Measurements from ENCODE around the gene RAD51B. TPM values are rescaled to one million over a fixed set of nuclear protein-coding genes. Genes with fewer than 3 reads are reported as not detected.

The RAD51B gene
- total and polyA plus RNA-seq, 2 of the 13 experiments (the other 11 are each of a cell fraction or from before 2014, with no cell fraction given): 7.0 to 9.5 TPM

- TF ChIP-seq ZSCAN31 (CRISPR knock-in tag; IDR thresholded peaks at IDR 0.05; ENCODE audit: low read depth) (peak; percentile 74; the same call in 1 of the 2 replicates), KLF12 (CRISPR knock-in tag; IDR thresholded peaks at IDR 0.05; ENCODE audit: borderline replicate concordance) (no peak), ZNF329 (CRISPR knock-in tag; IDR thresholded peaks at IDR 0.05; ENCODE audit: low read depth) (no peak), MIER3 (CRISPR knock-in tag; IDR thresholded peaks at IDR 0.05; ENCODE audit: borderline replicate concordance) (peak; percentile 82; the same call in 1 of the 2 replicates), ZNF792 (CRISPR knock-in tag; IDR thresholded peaks at IDR 0.05) (0 out of 2 replicates have a peak, but pooled peaks have one; percentile 39), ATF1 (CRISPR knock-in tag; IDR thresholded peaks at IDR 0.05) (no peak), SP5 (CRISPR knock-in tag; IDR thresholded peaks at IDR 0.05; ENCODE audit: borderline replicate concordance, low read depth) (0 out of 2 replicates have a peak, but pooled peaks have one; percentile 30), SMAD1 (CRISPR knock-in tag; IDR thresholded peaks at IDR 0.05; ENCODE audit: borderline replicate concordance, low read depth) (no peak), NONO (IDR thresholded peaks at IDR 0.05) (no peak), NONO (CRISPR knock-in tag; conservative IDR thresholded peaks at IDR 0.05) (no peak), YEATS4 (CRISPR knock-in tag; IDR thresholded peaks at IDR 0.05; ENCODE audit: borderline replicate concordance) (no peak), TFDP1 (CRISPR knock-in tag; IDR thresholded peaks at IDR 0.05; ENCODE audit: borderline replicate concordance) (no peak; the same call in 1 of the 2 replicates), TBX3 (IDR thresholded peaks at IDR 0.05; ENCODE audit: borderline replicate concordance) (no peak), THAP11 (CRISPR knock-in tag; IDR thresholded peaks at IDR 0.05) (no peak; the same call in 1 of the 2 replicates), STAG1 (CRISPR knock-in tag; IDR thresholded peaks at IDR 0.05) (no peak), ZBTB33 (CRISPR knock-in tag; IDR thresholded peaks at IDR 0.05) (no peak), KLF13 (CRISPR knock-in tag; IDR thresholded peaks at IDR 0.05) (no peak), NFATC3 (CRISPR knock-in tag; IDR thresholded peaks at IDR 0.05) (no peak), ZNF790 (CRISPR knock-in tag; IDR thresholded peaks at IDR 0.05; ENCODE audit: borderline replicate concordance) (no peak), ZNF570 (CRISPR knock-in tag; IDR thresholded peaks at IDR 0.05; ENCODE audit: borderline replicate concordance) (no peak), NFYC (CRISPR knock-in tag; IDR thresholded peaks at IDR 0.05) (no peak), DMTF1 (CRISPR knock-in tag; IDR thresholded peaks at IDR 0.05) (0 out of 2 replicates have a peak, but pooled peaks have one; percentile 32), ZBTB34 (CRISPR knock-in tag; IDR thresholded peaks at IDR 0.05) (peak; percentile 47; the same call in 1 of the 2 replicates)
- TF ChIP-seq, protein P1, sequence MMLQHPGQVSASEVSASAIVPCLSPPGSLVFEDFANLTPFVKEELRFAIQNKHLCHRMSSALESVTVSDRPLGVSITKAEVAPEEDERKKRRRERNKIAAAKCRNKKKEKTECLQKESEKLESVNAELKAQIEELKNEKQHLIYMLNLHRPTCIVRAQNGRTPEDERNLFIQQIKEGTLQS (CRISPR knock-in tag; IDR thresholded peaks at IDR 0.05): no peak
These were observed 787.7 kb downstream of the RAD51B start (continued) for GRCh38 chr14:68607081-68607866.

Measured in HepG2 (cell line).